Measurements from ENCODE around the gene FLT1.

The FLT1 gene

GRCh38 chr13:28476919-28477708, 17.8 kb downstream of the FLT1 start:
- H3K36me3 ChIP-seq (ENCODE audit: control insufficient read depth in 2 of 2, insufficient read depth in 1 of 2, low read length in 2 of 2) = no peaks in the 10 kb centered on the region
- H3K9me3 ChIP-seq (ENCODE audit: control insufficient read depth, insufficient read depth, low read depth, low read length) = no peaks in the 10 kb centered on the region
- H3K4me3 ChIP-seq (ENCODE audit: low read depth, low read length) = no peak overlapping the region
- CTCF ChIA-PET = no interaction called here
- H3K27ac ChIP-seq (ENCODE audit: extremely low read depth, low read depth, low read length) = no peak overlapping the region; the same call in 1 of the 2 replicates
- POLR2A ChIA-PET = no interaction called here
- peaks cover 17% of the 10 kb centered on the region for H3K4me1 ChIP-seq (ENCODE audit: control insufficient read depth, insufficient read depth, low read length)
- 0 out of 2 replicates have a peak, but pooled peaks have one; percentile 28 for TF ChIP-seq SP7 (tag by site-specific recombination; IDR thresholded peaks at IDR 0.05)
- TF ChIP-seq HOXD13 (CRISPR knock-in tag; IDR thresholded peaks at IDR 0.05; ENCODE audit: borderline replicate concordance) = no peak
- TF ChIP-seq ZNF426 (tag by site-specific recombination; IDR thresholded peaks at IDR 0.05) = no peak
- TF ChIP-seq ZNF132 (tag by site-specific recombination; IDR thresholded peaks at IDR 0.05; ENCODE audit: borderline replicate concordance) = no peak
- no peak for TF ChIP-seq GLIS2 (tag by site-specific recombination; IDR thresholded peaks at IDR 0.05)
- no peak for TF ChIP-seq YY2 (tag by site-specific recombination; IDR thresholded peaks at IDR 0.05)
- TF ChIP-seq, protein P1, sequence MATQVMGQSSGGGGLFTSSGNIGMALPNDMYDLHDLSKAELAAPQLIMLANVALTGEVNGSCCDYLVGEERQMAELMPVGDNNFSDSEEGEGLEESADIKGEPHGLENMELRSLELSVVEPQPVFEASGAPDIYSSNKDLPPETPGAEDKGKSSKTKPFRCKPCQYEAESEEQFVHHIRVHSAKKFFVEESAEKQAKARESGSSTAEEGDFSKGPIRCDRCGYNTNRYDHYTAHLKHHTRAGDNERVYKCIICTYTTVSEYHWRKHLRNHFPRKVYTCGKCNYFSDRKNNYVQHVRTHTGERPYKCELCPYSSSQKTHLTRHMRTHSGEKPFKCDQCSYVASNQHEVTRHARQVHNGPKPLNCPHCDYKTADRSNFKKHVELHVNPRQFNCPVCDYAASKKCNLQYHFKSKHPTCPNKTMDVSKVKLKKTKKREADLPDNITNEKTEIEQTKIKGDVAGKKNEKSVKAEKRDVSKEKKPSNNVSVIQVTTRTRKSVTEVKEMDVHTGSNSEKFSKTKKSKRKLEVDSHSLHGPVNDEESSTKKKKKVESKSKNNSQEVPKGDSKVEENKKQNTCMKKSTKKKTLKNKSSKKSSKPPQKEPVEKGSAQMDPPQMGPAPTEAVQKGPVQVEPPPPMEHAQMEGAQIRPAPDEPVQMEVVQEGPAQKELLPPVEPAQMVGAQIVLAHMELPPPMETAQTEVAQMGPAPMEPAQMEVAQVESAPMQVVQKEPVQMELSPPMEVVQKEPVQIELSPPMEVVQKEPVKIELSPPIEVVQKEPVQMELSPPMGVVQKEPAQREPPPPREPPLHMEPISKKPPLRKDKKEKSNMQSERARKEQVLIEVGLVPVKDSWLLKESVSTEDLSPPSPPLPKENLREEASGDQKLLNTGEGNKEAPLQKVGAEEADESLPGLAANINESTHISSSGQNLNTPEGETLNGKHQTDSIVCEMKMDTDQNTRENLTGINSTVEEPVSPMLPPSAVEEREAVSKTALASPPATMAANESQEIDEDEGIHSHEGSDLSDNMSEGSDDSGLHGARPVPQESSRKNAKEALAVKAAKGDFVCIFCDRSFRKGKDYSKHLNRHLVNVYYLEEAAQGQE (tag by site-specific recombination; IDR thresholded peaks at IDR 0.05) = no peak
- peak; percentile 70; the same call in 1 of the 2 replicates for TF ChIP-seq ZNF600 (tag by site-specific recombination; IDR thresholded peaks at IDR 0.05)
- TF ChIP-seq, protein P2, sequence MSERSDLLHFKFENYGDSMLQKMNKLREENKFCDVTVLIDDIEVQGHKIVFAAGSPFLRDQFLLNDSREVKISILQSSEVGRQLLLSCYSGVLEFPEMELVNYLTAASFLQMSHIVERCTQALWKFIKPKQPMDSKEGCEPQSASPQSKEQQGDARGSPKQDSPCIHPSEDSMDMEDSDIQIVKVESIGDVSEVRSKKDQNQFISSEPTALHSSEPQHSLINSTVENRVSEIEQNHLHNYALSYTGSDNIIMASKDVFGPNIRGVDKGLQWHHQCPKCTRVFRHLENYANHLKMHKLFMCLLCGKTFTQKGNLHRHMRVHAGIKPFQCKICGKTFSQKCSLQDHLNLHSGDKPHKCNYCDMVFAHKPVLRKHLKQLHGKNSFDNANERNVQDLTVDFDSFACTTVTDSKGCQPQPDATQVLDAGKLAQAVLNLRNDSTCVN (tag by site-specific recombination; optimal IDR thresholded peaks at IDR 0.05) = no peak
- no peak for TF ChIP-seq BCL11A (tag by site-specific recombination; IDR thresholded peaks at IDR 0.05; ENCODE audit: low read depth)
- no peak for TF ChIP-seq ZNF302 (tag by site-specific recombination; IDR thresholded peaks at IDR 0.05; ENCODE audit: low read depth)
- TF ChIP-seq, protein P3, sequence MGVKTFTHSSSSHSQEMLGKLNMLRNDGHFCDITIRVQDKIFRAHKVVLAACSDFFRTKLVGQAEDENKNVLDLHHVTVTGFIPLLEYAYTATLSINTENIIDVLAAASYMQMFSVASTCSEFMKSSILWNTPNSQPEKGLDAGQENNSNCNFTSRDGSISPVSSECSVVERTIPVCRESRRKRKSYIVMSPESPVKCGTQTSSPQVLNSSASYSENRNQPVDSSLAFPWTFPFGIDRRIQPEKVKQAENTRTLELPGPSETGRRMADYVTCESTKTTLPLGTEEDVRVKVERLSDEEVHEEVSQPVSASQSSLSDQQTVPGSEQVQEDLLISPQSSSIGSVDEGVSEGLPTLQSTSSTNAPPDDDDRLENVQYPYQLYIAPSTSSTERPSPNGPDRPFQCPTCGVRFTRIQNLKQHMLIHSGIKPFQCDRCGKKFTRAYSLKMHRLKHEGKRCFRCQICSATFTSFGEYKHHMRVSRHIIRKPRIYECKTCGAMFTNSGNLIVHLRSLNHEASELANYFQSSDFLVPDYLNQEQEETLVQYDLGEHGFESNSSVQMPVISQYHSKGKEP (tag by site-specific recombination; IDR thresholded peaks at IDR 0.05) = no peak
- TF ChIP-seq ZNF792 (tag by site-specific recombination; IDR thresholded peaks at IDR 0.05) = no peak
- no peak for TF ChIP-seq WT1 (tag by site-specific recombination; IDR thresholded peaks at IDR 0.05)
- TF ChIP-seq PRDM1 (tag by site-specific recombination; IDR thresholded peaks at IDR 0.05) = no peak
- TF ChIP-seq ZNF16 (tag by site-specific recombination; IDR thresholded peaks at IDR 0.05; ENCODE audit: low read depth) = no peak
- TF ChIP-seq ZNF10 (tag by site-specific recombination; IDR thresholded peaks at IDR 0.05) = peak; percentile 37; the same call in 1 of the 2 replicates
- TF ChIP-seq ZNF660 (tag by site-specific recombination; IDR thresholded peaks at IDR 0.05) = no peak
- TF ChIP-seq ZNF548 (tag by site-specific recombination; IDR thresholded peaks at IDR 0.05) = no peak
- TF ChIP-seq, protein P4, sequence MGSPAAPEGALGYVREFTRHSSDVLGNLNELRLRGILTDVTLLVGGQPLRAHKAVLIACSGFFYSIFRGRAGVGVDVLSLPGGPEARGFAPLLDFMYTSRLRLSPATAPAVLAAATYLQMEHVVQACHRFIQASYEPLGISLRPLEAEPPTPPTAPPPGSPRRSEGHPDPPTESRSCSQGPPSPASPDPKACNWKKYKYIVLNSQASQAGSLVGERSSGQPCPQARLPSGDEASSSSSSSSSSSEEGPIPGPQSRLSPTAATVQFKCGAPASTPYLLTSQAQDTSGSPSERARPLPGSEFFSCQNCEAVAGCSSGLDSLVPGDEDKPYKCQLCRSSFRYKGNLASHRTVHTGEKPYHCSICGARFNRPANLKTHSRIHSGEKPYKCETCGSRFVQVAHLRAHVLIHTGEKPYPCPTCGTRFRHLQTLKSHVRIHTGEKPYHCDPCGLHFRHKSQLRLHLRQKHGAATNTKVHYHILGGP (tag by site-specific recombination; IDR thresholded peaks at IDR 0.05) = no peak
- no peak for TF ChIP-seq GLI2 (tag by site-specific recombination; IDR thresholded peaks at IDR 0.05; ENCODE audit: borderline replicate concordance, low read depth)
- no peak for TF ChIP-seq ZNF223 (tag by site-specific recombination; IDR thresholded peaks at IDR 0.05)
- TF ChIP-seq, protein P5, sequence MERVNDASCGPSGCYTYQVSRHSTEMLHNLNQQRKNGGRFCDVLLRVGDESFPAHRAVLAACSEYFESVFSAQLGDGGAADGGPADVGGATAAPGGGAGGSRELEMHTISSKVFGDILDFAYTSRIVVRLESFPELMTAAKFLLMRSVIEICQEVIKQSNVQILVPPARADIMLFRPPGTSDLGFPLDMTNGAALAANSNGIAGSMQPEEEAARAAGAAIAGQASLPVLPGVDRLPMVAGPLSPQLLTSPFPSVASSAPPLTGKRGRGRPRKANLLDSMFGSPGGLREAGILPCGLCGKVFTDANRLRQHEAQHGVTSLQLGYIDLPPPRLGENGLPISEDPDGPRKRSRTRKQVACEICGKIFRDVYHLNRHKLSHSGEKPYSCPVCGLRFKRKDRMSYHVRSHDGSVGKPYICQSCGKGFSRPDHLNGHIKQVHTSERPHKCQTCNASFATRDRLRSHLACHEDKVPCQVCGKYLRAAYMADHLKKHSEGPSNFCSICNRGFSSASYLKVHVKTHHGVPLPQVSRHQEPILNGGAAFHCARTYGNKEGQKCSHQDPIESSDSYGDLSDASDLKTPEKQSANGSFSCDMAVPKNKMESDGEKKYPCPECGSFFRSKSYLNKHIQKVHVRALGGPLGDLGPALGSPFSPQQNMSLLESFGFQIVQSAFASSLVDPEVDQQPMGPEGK (tag by site-specific recombination; IDR thresholded peaks at IDR 0.05) = no peak
- no peak for TF ChIP-seq ZNF311 (tag by site-specific recombination; IDR thresholded peaks at IDR 0.05; ENCODE audit: borderline replicate concordance)
- TF ChIP-seq ZNF366 (tag by site-specific recombination; conservative IDR thresholded peaks at IDR 0.05) = peak; percentile 41; the same call in 1 of the 2 replicates
- TF ChIP-seq OVOL3 (tag by site-specific recombination; IDR thresholded peaks at IDR 0.05) = no peak
- TF ChIP-seq ZFP69B (tag by site-specific recombination; IDR thresholded peaks at IDR 0.05) = no peak
- TF ChIP-seq ZNF571 (tag by site-specific recombination; IDR thresholded peaks at IDR 0.05) = no peak
